IMR-90 (cell line): Measurements from ENCODE around the gene ZNF593OS. TPM values are rescaled to one million over a fixed set of nuclear protein-coding genes. Genes with fewer than 3 reads are reported as not detected.

Experiments used
- ATAC-seq: fragments of 200-7000 bp; cut with Tn5 transposase; 2 replicates; pipeline ENCODE4 v1.9.1; 2020; ENCODE audit warnings: low read depth, mild to moderate bottlenecking, moderate library complexity
- BruUV-seq: library from RNA; stranded (reverse); fragments of 400-500 nt; replicated peaks from 2 replicates; lab custom pipeline; 2021; lab: Mats Ljungman, UMichigan
- CTCF ChIA-PET: fragments of 300-600 bp; formaldehyde crosslinking; extraction: SDS; loops from one replicate; lab custom pipeline; 2021; ENCODE audit warnings: antibody characterized with exemption; lab: Yijun Ruan, JAX
- POLR2A ChIA-PET: fragments of 300-600 bp; sonication (Branson Sonifier 250); formaldehyde crosslinking; loops from one replicate; lab custom pipeline; 2022; ENCODE audit warnings: antibody characterized with exemption; ENCODE audit not compliant: unreplicated experiment; lab: Charles Lee
- DNase-seq: peaks from one replicate; pipeline ENCODE4 v3.0.0; 2013
- H2AFZ ChIP-seq: replicated peaks from 2 replicates; pipeline ENCODE3; 2013; ENCODE audit warnings: low read length, mild to moderate bottlenecking; ENCODE audit not compliant: poor library complexity
- H2AK5ac ChIP-seq: 2 replicates; pipeline ENCODE4 v1.6.1; 2013; ENCODE audit warnings: low read depth, low read length, inconsistent platforms
- H2AK9ac ChIP-seq: replicated peaks from 2 replicates; pipeline ENCODE3; 2013; ENCODE audit warnings: mild to moderate bottlenecking, low read depth, low read length, moderate library complexity; ENCODE audit not compliant: poor library complexity
- H2BK120ac ChIP-seq: 2 replicates; pipeline ENCODE4 v1.6.1; 2013; ENCODE audit warnings: low read depth, low read length, inconsistent platforms
- H2BK15ac ChIP-seq: 3 replicates; pipeline ENCODE4 v1.6.1; 2013; ENCODE audit warnings: low read depth, low read length, inconsistent platforms
- H2BK20ac ChIP-seq: 2 replicates; pipeline ENCODE4 v1.6.1; 2013; ENCODE audit warnings: low read depth, mild to moderate bottlenecking, inconsistent platforms, low read length, moderate library complexity
- H2BK5ac ChIP-seq: 2 replicates; pipeline ENCODE4 v1.6.1; 2013; ENCODE audit warnings: mild to moderate bottlenecking, low read depth, low read length, inconsistent platforms; ENCODE audit not compliant: poor library complexity, severe bottlenecking
- H3K14ac ChIP-seq: replicated peaks from 2 replicates; pipeline ENCODE4 v1.6.1; 2013; ENCODE audit warnings: low read depth, low read length, inconsistent platforms
- H3K18ac ChIP-seq: 2 replicates; pipeline ENCODE4 v1.6.1; 2013; ENCODE audit warnings: low read depth, low read length, control low read depth
- H3K23ac ChIP-seq: 2 replicates; pipeline ENCODE4 v1.6.1; 2013; ENCODE audit warnings: low read depth, low read length, inconsistent platforms
- H3K27ac ChIP-seq: 2 replicates; pipeline ENCODE4 v1.5.1; 2013; ENCODE audit warnings: mild to moderate bottlenecking, control low read depth, low read length; ENCODE audit not compliant: insufficient read depth
- H3K27me3 ChIP-seq: 2 replicates; pipeline ENCODE4 v1.6.1; 2013; ENCODE audit warnings: low read length; ENCODE audit not compliant: control insufficient read depth, insufficient read depth
- H3K36me3 ChIP-seq: 2 replicates; pipeline ENCODE4 v1.6.1; 2013; ENCODE audit warnings: low read length, mixed read lengths; ENCODE audit not compliant: control insufficient read depth, insufficient read depth
- H3K4ac ChIP-seq: 2 replicates; pipeline ENCODE4 v1.6.1; 2013; ENCODE audit warnings: low read depth, low read length, inconsistent platforms
- H3K4me1 ChIP-seq: 2 replicates; pipeline ENCODE4 v1.6.1; 2013; ENCODE audit warnings: low read length, mixed read lengths; ENCODE audit not compliant: control insufficient read depth, insufficient read depth
- H3K4me2 ChIP-seq: 2 replicates; pipeline ENCODE4 v1.6.1; 2013; ENCODE audit warnings: low read depth, mild to moderate bottlenecking, control low read depth, low read length, moderate library complexity
- H3K4me3 ChIP-seq: 2 replicates; pipeline ENCODE4 v1.5.1; 2013; ENCODE audit warnings: low read depth, mild to moderate bottlenecking, control low read depth, low read length, moderate library complexity; ENCODE audit not compliant: insufficient read depth
- H3K56ac ChIP-seq: 2 replicates; pipeline ENCODE4 v1.6.1; 2013; ENCODE audit warnings: low read length, inconsistent platforms; ENCODE audit not compliant: insufficient read depth; ENCODE audit errors: extremely low read depth
- H3K79me1 ChIP-seq, 2 experiments: 2 replicates each; pipeline ENCODE4 v1.6.1; 2013; ENCODE audit warnings: low read length in 2 of 2, inconsistent platforms in 1 of 2, low read depth in 1 of 2
- H3K9ac ChIP-seq: 2 replicates; pipeline ENCODE4 v1.6.1; 2013; ENCODE audit warnings: low read depth, low read length, control low read depth
- H3K9me1 ChIP-seq: 2 replicates; pipeline ENCODE4 v1.6.1; 2013; ENCODE audit warnings: low read length, inconsistent platforms; ENCODE audit not compliant: insufficient read depth
- H3K9me3 ChIP-seq: 2 replicates; pipeline ENCODE4 v1.6.1; 2013; ENCODE audit warnings: low read length; ENCODE audit not compliant: control insufficient read depth, insufficient read depth
- H4K20me1 ChIP-seq: 2 replicates; pipeline ENCODE4 v1.6.1; 2013; ENCODE audit warnings: low read length, inconsistent platforms; ENCODE audit not compliant: insufficient read depth
- H4K5ac ChIP-seq: 2 replicates; pipeline ENCODE4 v1.6.1; 2013; ENCODE audit warnings: mild to moderate bottlenecking, low read depth, low read length, control low read depth
- H4K8ac ChIP-seq, 2 experiments: 2 replicates each; pipeline ENCODE4 v1.6.1; 2013; ENCODE audit warnings: low read depth in 2 of 2, low read length in 2 of 2, control low read depth in 1 of 2, inconsistent platforms in 1 of 2
- H4K91ac ChIP-seq: 2 replicates; pipeline ENCODE4 v1.6.1; 2013; ENCODE audit warnings: low read depth, low read length, inconsistent platforms; ENCODE audit not compliant: insufficient read depth
- CEBPB ChIP-seq: IDR thresholded peaks from 2 replicates; pipeline ENCODE4 v1.6.1; 2012; ENCODE audit warnings: low read depth, low read length, improper control_type of control experiment
- ELK1 ChIP-seq: fragments of 150-350 bp; IDR thresholded peaks from 2 replicates; pipeline ENCODE4 v1.6.1; 2016; ENCODE audit warnings: low read depth, mild to moderate bottlenecking, low read length, moderate library complexity, borderline replicate concordance
- POLR2A ChIP-seq: IDR thresholded peaks from 2 replicates; pipeline ENCODE4 v1.6.1; 2012; ENCODE audit warnings: mild to moderate bottlenecking, low read depth, low read length
- RCOR1 ChIP-seq: IDR thresholded peaks from 2 replicates; pipeline ENCODE4 v1.6.1; 2012; ENCODE audit warnings: mild to moderate bottlenecking, low read length, improper control_type of control experiment; ENCODE audit not compliant: insufficient replicate concordance
- SMC3 ChIP-seq: fragments of 150-350 bp; IDR thresholded peaks from 2 replicates; pipeline ENCODE4 v1.6.1; 2016; ENCODE audit warnings: low read depth, mild to moderate bottlenecking, antibody characterized with exemption, low read length, moderate library complexity
- WGBS, 2 experiments: methylation state at CpG; one replicate each; pipeline versions ENCODE4 v1.1.5 to v1.1.7; 2013; ENCODE audit warnings: missing lambda C conversion rate in 2 of 2; ENCODE audit not compliant: insufficient read length in 1 of 2; ENCODE audit errors: extremely low coverage in 2 of 2; 5-methylcytosine and 5-hydroxymethylcytosine counted together
- dilution Hi-C: fragments of 300-500 bp; cut with HindIII; formaldehyde crosslinking; loops from one replicate; pipeline ENCODE4 v1.14.3; 2018; ENCODE audit warnings: low sequenced_read_pairs; ENCODE audit not compliant: unreplicated experiment
- in situ Hi-C: fragments of 300-500 bp; cut with MboI; formaldehyde crosslinking; loops from 3 replicates; pipeline ENCODE4 v1.14.3; 2019; ENCODE audit warnings: low sequenced_read_pairs, inconsistent platforms, mixed read lengths
- intact Hi-C: fragments of 100-400 bp; cut with micrococcal nuclease; formaldehyde crosslinking; loops from 2 replicates; pipeline ENCODE4 v1.10.0; 2022
- polyA plus RNA-seq, 3 experiments: library from polyadenylated mRNA; depleted of rRNA; stranded (reverse); fragments of >200 nt; gene quantifications; 2 replicates each; pipeline ENCODE4 v1.2.3, GENCODE V29; 2012; ENCODE audit warnings: low replicate concordance in 1 of 3
- total RNA-seq: library from RNA; depleted of rRNA; stranded (reverse); fragments of >200 nt; gene quantifications from 2 replicates; pipeline ENCODE4 v1.2.3, GENCODE V29; 2012

ZNF593OS gene
- total and polyA plus RNA-seq, 2 of the 4 experiments (the other 2 are of a cell fraction), result not detected

- TF ChIP-seq RCOR1, result no peak
Measured at GRCh38 chr1:26156285-26157038, 15.2 kb downstream of the ZNF593OS start (continued).

- Histone ChIP-seq H3K27ac (no peak overlapping the region), H3K18ac (no peak overlapping the region), H3K27me3 (peaks cover 52% of the 10 kb centered on the region), H3K14ac (no peak overlapping the region), H2BK120ac (no peak overlapping the region), H4K8ac (no peak overlapping the region), H3K4me3 (no peak overlapping the region), H3K9ac (no peak overlapping the region), H3K4ac (no peak overlapping the region), H4K5ac (no peak overlapping the region), H2AK9ac (no peak overlapping the region), H3K23ac (no peak overlapping the region), H2BK20ac (no peak overlapping the region), H3K4me1 (no peaks in the 10 kb centered on the region), H3K4me2 (no peak overlapping the region), H3K79me1 (no peaks in the 10 kb centered on the region), H4K91ac (no peak overlapping the region), H3K36me3 (no peaks in the 10 kb centered on the region), H2BK5ac (no peak overlapping the region), H3K56ac (no peak overlapping the region), H4K20me1 (no peaks in the 10 kb centered on the region), H2BK15ac (no peak overlapping the region), H2AFZ (no peak overlapping the region), H2AK5ac (no peak overlapping the region), H3K9me1 (no peaks in the 10 kb centered on the region), H3K9me3 (no peaks in the 10 kb centered on the region)
- BruUV-seq, result no TSS peak
- CTCF ChIA-PET, result interaction anchor here (1.9 kb wide), 1 partner anchor 14 kb away, joined by 6 read pairs; the partner anchor contains the start of gene ZNF593
- DNase-seq (no peak), ATAC-seq (no peak)
- 48% methylated on average over 11 of the region's 21 CpGs; no CpG with 5 or more reads in 1 of the 2 experiments for WGBS, 2 experiments
- POLR2A ChIA-PET, result no interaction called here
- in situ Hi-C loops, result no loop called here
- intact Hi-C loops, result no loop called here
- TF ChIP-seq CEBPB (no peak), POLR2A (no peak), ELK1 (no peak), SMC3 (no peak)
- dilution Hi-C loops, result no loop called here
Measured at GRCh38 chr1:26155370-26156284, 16.0 kb downstream of the ZNF593OS start.
